GM12878 (cell line): ENCODE data around the gene PADI4. TPM values are rescaled to one million over a fixed set of nuclear protein-coding genes. Genes with fewer than 3 reads are reported as not detected.

ENCODE experiments used
- ATAC-seq: fragments of 200-7000 bp; cut with Tn5 transposase; 3 replicates; pipeline ENCODE4 v1.9.1; 2020; ENCODE audit warnings: mild to moderate bottlenecking, moderate library complexity
- BruUV-seq: library from RNA; stranded (reverse); fragments of 400-500 nt; replicated peaks from 2 replicates; lab custom pipeline; 2021; lab: Mats Ljungman, UMichigan
- CTCF ChIA-PET: fragments of 300-600 bp; sonication (Branson Sonifier 250); formaldehyde crosslinking; extraction: SDS; loops from one replicate; lab custom pipeline; 2021; ENCODE audit warnings: inconsistent platforms; lab: Yijun Ruan, JAX
- POLR2A ChIA-PET: fragments of 350-600 bp; formaldehyde crosslinking; extraction: SDS; loops from one replicate; lab custom pipeline; 2021; ENCODE audit warnings: inconsistent platforms; lab: Charles Lee
- RAD21 ChIA-PET: fragments of 300-600 bp; sonication (Branson Sonifier 250); formaldehyde crosslinking; loops from one replicate; lab custom pipeline; 2023; ENCODE audit warnings: antibody characterized with exemption; ENCODE audit not compliant: unreplicated experiment; lab: Charles Lee
- SMC1A ChIA-PET: fragments of 300-600 bp; sonication (Branson Sonifier 250); formaldehyde crosslinking; loops from one replicate; lab custom pipeline; 2023; ENCODE audit not compliant: unreplicated experiment, uncharacterized antibody; lab: Charles Lee
- DNase-seq: peaks from one replicate; pipeline ENCODE4 v3.0.0-alpha.2; 2011; ENCODE audit warnings: low read depth, low spot score
- FAIRE-seq: peaks from 3 replicates; lab custom pipeline; 2011; peaks lifted over from hg19 to GRCh38; lab: Jason Lieb, UNC
- H2AFZ ChIP-seq: 2 replicates; pipeline ENCODE4 v1.6.0; 2011; ENCODE audit warnings: low read depth, low read length, control low read depth; ENCODE audit not compliant: control insufficient read depth
- H3K27ac ChIP-seq: 2 replicates; pipeline ENCODE4 v1.5.1; 2011; ENCODE audit warnings: control low read depth; ENCODE audit not compliant: control insufficient read depth, insufficient read depth
- H3K27me3 ChIP-seq, 2 experiments: replicated peaks in 1 of 2; 2 replicates each; pipeline versions ENCODE4 v1.6.0 to v1.6.1; 2011; ENCODE audit warnings: low read length in 1 of 2; ENCODE audit not compliant: control insufficient read depth in 2 of 2, insufficient read depth in 2 of 2
- H3K36me3 ChIP-seq, 2 experiments: 2 replicates each; pipeline ENCODE4 v1.5.1; 2011; ENCODE audit warnings: low read length in 1 of 2; ENCODE audit not compliant: control insufficient read depth in 2 of 2, insufficient read depth in 2 of 2
- H3K4me1 ChIP-seq: 2 replicates; pipeline ENCODE4 v1.6.1; 2011; ENCODE audit warnings: mild to moderate bottlenecking, low read length, moderate library complexity, mixed read lengths; ENCODE audit not compliant: control insufficient read depth, insufficient read depth
- H3K4me2 ChIP-seq: 2 replicates; pipeline ENCODE4 v1.6.0; 2011; ENCODE audit warnings: control low read depth; ENCODE audit not compliant: control insufficient read depth, insufficient read depth
- H3K4me3 ChIP-seq: fragments of 200-600 bp; sonication (generic); 2 replicates; pipeline ENCODE4 v1.5.1; 2016
- H3K79me2 ChIP-seq: 2 replicates; pipeline ENCODE4 v1.6.0; 2011; ENCODE audit warnings: low read length; ENCODE audit not compliant: control insufficient read depth, insufficient read depth
- H3K9ac ChIP-seq: 2 replicates; pipeline ENCODE4 v1.8.0; 2011; ENCODE audit warnings: low read length, control low read depth, mixed read lengths; ENCODE audit not compliant: control insufficient read depth, insufficient read depth
- H3K9me3 ChIP-seq: replicated peaks from 3 replicates; pipeline ENCODE4 v1.5.1; 2011; ENCODE audit warnings: mild to moderate bottlenecking, low read length; ENCODE audit not compliant: control insufficient read depth, insufficient read depth
- H4K20me1 ChIP-seq: 2 replicates; pipeline ENCODE4 v1.6.0; 2011; ENCODE audit not compliant: control insufficient read depth, insufficient read depth
- BACH1 ChIP-seq: fragments of 450-650 bp; IDR thresholded peaks from 2 replicates; pipeline ENCODE4 v1.6.1; 2017; ENCODE audit warnings: mild to moderate bottlenecking, borderline replicate concordance
- BCL11A ChIP-seq: IDR thresholded peaks from 2 replicates; pipeline ENCODE4 v1.6.1; 2011; ENCODE audit warnings: low read depth, low read length
- CHD2 ChIP-seq: IDR thresholded peaks from 2 replicates; pipeline ENCODE4 v1.6.1; 2011; ENCODE audit warnings: low read depth, low read length, improper control_type of control experiment, borderline replicate concordance
- NFYB ChIP-seq: IDR thresholded peaks from 2 replicates; pipeline ENCODE4 v1.6.1; 2011; ENCODE audit warnings: low read depth, mild to moderate bottlenecking, low read length, improper control_type of control experiment, moderate library complexity; ENCODE audit not compliant: insufficient read depth
- NKRF ChIP-seq: fragments of 450-650 bp; conservative IDR thresholded peaks from 2 replicates; pipeline ENCODE4 v1.6.1; 2017; ENCODE audit warnings: mild to moderate bottlenecking, moderate library complexity
- NR2C2 ChIP-seq: IDR thresholded peaks from 2 replicates; pipeline ENCODE4 v1.6.1; 2011; ENCODE audit warnings: borderline replicate concordance, low read depth; ENCODE audit not compliant: control insufficient read depth, insufficient read length
- SIX5 ChIP-seq: IDR thresholded peaks from 2 replicates; pipeline ENCODE4 v1.6.1; 2011; ENCODE audit warnings: mild to moderate bottlenecking, low read depth, low read length, moderate library complexity; ENCODE audit not compliant: severe bottlenecking
- SMAD1 ChIP-seq: fragments of 450-650 bp; IDR thresholded peaks from 2 replicates; pipeline ENCODE4 v1.6.1; 2018; ENCODE audit warnings: mild to moderate bottlenecking, low read depth; ENCODE audit not compliant: partially characterized antibody
- SRF ChIP-seq, 2 experiments: IDR thresholded peaks; 2 replicates each; pipeline ENCODE4 v1.6.1; 2011; ENCODE audit warnings: low read depth in 2 of 2, low read length in 2 of 2, mild to moderate bottlenecking in 1 of 2, moderate library complexity in 1 of 2
- TARDBP ChIP-seq: IDR thresholded peaks from 2 replicates; pipeline ENCODE4 v1.6.1; 2016; ENCODE audit warnings: borderline replicate concordance
- TCF12 ChIP-seq: IDR thresholded peaks from 2 replicates; pipeline ENCODE4 v1.6.1; 2011; ENCODE audit warnings: low read depth, mild to moderate bottlenecking, low read length
- WGBS: methylation state at CpG from one replicate; pipeline ENCODE4 v1.1.6; 2016; ENCODE audit warnings: low lambda C conversion rate; ENCODE audit not compliant: insufficient replicate concordance, insufficient coverage; ENCODE audit errors: missing lambda C conversion rate; 5-methylcytosine and 5-hydroxymethylcytosine counted together
- in situ Hi-C: fragments of 300-500 bp; cut with MboI; formaldehyde crosslinking; loops from 9 replicates; pipeline ENCODE4 v1.14.3; 2018; ENCODE audit warnings: mixed read lengths
- intact Hi-C: fragments of 100-400 bp; cut with micrococcal nuclease; formaldehyde crosslinking; loops from one replicate; pipeline ENCODE4 v1.14.2; 2022; ENCODE audit not compliant: unreplicated experiment
- polyA plus RNA-seq, 11 experiments: library from polyadenylated mRNA; depleted of rRNA in 4 of 11; unstranded in 6 of 11; stranded (reverse) in 5 of 11; fragments of >200 nt; fragmentation: Nextera tagmentation in 4 of 11; fragmentation: Illumina TruSeq in 1 of 11; extraction: Ambion mirVana in 4 of 11; extraction: Trizol in 1 of 11; gene quantifications; 1 replicate in 1 of 11; 2 replicates in 10 of 11; pipeline versions ENCODE4 v1.2.1 to v1.2.3, GENCODE V29; 2011 to 2016; ENCODE audit warnings: inconsistent platforms in 2 of 11, missing spikeins in 2 of 11, low read depth in 1 of 11
- total RNA-seq, 4 experiments: library from RNA; depleted of rRNA in 3 of 4; stranded (reverse); fragments of >200 nt in 3 of 4; fragmentation: Illumina TruSeq in 1 of 4; extraction: Trizol in 1 of 4; gene quantifications; 2 replicates each; pipeline versions ENCODE4 v1.2.1 to v1.2.3, GENCODE V29; 2013 to 2021
- TF ChIP-seq, protein P1 (sequence below): fragments of 450-650 bp; IDR thresholded peaks from 2 replicates; pipeline ENCODE4 v1.6.1; 2017; ENCODE audit warnings: antibody characterized with exemption, mild to moderate bottlenecking, moderate library complexity

The PADI4 gene
- total and polyA plus RNA-seq, 10 of the 15 experiments (the other 5 are each of a cell fraction or from before 2014, with no cell fraction given): 0.08 to 0.47 (median 0.15) TPM; not detected in 3

DNA sequence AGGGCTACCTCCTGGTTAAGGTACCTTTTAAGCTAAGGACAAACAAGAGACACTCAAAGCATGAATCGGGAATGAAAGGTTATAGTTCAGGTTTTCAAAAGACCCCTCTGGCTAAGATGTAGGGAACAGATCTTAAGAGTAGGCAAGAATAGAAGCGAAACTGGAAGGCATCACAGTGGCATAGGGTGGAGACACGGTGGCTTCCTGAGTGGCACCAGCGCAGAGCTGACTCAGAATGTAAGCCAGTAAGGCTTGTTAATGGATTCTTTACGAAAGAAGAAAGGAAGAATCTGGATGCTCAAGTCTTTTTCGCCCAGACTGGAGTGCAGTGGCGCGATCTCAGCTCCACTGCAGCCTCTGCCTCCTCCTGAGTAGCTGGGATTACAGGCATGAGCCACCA lies 85.2 kb downstream of the PADI4 start (continued):
- no peak for TF ChIP-seq NKRF
- TF ChIP-seq NR2C2: no peak
- no peak for TF ChIP-seq BCL11A

GRCh38 chr1:17397910-17398695 lies 90.1 kb downstream of the PADI4 start:
- no peaks in the 10 kb centered on the region for H3K79me2 ChIP-seq
- DNase-seq (no peak), ATAC-seq (no peak), FAIRE-seq (no peak)
- no peaks in the 10 kb centered on the region for H3K4me1 ChIP-seq
- no peak overlapping the region for H3K4me3 ChIP-seq
- no peaks in the 10 kb centered on the region for H3K27me3 ChIP-seq
- no peaks in the 10 kb centered on the region for H4K20me1 ChIP-seq
- intact Hi-C loops (no loop called here), in situ Hi-C loops (no loop called here)
- H3K4me2 ChIP-seq: no peak overlapping the region
- no peaks in the 10 kb centered on the region for H3K36me3 ChIP-seq
- ChIA-PET POLR2A (no interaction called here), CTCF (no interaction called here), RAD21 (no interaction called here), SMC1A (no interaction called here)
- no peak overlapping the region for H2AFZ ChIP-seq
- no peaks in the 10 kb centered on the region for H3K9me3 ChIP-seq
- no peak overlapping the region for H3K27ac ChIP-seq
- 31% methylated on average over 6 of the region's 7 CpGs for WGBS
- H3K9ac ChIP-seq: no peak overlapping the region
- BruUV-seq: no TSS peak
- no peak for TF ChIP-seq NKRF
- no peak for TF ChIP-seq TCF12
- no peak for TF ChIP-seq NFYB
- TF ChIP-seq SIX5: no peak
- TF ChIP-seq BACH1: no peak
- no peak for TF ChIP-seq SMAD1
- TF ChIP-seq, protein P1, sequence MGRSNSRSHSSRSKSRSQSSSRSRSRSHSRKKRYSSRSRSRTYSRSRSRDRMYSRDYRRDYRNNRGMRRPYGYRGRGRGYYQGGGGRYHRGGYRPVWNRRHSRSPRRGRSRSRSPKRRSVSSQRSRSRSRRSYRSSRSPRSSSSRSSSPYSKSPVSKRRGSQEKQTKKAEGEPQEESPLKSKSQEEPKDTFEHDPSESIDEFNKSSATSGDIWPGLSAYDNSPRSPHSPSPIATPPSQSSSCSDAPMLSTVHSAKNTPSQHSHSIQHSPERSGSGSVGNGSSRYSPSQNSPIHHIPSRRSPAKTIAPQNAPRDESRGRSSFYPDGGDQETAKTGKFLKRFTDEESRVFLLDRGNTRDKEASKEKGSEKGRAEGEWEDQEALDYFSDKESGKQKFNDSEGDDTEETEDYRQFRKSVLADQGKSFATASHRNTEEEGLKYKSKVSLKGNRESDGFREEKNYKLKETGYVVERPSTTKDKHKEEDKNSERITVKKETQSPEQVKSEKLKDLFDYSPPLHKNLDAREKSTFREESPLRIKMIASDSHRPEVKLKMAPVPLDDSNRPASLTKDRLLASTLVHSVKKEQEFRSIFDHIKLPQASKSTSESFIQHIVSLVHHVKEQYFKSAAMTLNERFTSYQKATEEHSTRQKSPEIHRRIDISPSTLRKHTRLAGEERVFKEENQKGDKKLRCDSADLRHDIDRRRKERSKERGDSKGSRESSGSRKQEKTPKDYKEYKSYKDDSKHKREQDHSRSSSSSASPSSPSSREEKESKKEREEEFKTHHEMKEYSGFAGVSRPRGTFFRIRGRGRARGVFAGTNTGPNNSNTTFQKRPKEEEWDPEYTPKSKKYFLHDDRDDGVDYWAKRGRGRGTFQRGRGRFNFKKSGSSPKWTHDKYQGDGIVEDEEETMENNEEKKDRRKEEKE: no peak
- TF ChIP-seq SRF (IDR thresholded peaks at IDR 0.05; ENCODE audit: low read depth in 2 of 2, low read length in 2 of 2): no peak
- no peak for TF ChIP-seq TARDBP
- TF ChIP-seq CHD2: no peak
